SK-N-SH treated with all-trans-retinoic acid at 6 μM for 48 hours (cell line): ENCODE results near the gene ZFP92.

Experiments
- ATAC-seq: fragments of 200-7000 bp; cut with Tn5 transposase; 3 replicates; pipeline ENCODE4 v1.9.1; 2020; ENCODE audit warnings: mild to moderate bottlenecking, moderate library complexity
- BACH2 ChIP-seq: fragments of 250-450 bp; sonication (Bioruptor Pico); IDR thresholded peaks from 2 replicates; pipeline ENCODE4 v1.9.0; 2021; ENCODE audit warnings: mild to moderate bottlenecking, borderline replicate concordance
- ESRRG ChIP-seq: fragments of 250-450 bp; sonication (Bioruptor Pico); IDR thresholded peaks from 2 replicates; pipeline ENCODE4 v1.6.1; 2021; ENCODE audit warnings: mild to moderate bottlenecking
- GLIS3 ChIP-seq: fragments of 250-450 bp; sonication (Bioruptor Pico); IDR thresholded peaks from 2 replicates; pipeline ENCODE4 v1.5.0; 2020; ENCODE audit warnings: mild to moderate bottlenecking, moderate library complexity
- ISL1 ChIP-seq: fragments of 250-450 bp; sonication (Bioruptor Pico); IDR thresholded peaks from 2 replicates; pipeline ENCODE4 v2.1.2; 2022; ENCODE audit warnings: mild to moderate bottlenecking, moderate library complexity
- OSR1 ChIP-seq: fragments of 250-450 bp; sonication (Bioruptor Pico); IDR thresholded peaks from 2 replicates; pipeline ENCODE4 v1.8.0; 2022; ENCODE audit warnings: moderate library complexity, mild to moderate bottlenecking, inconsistent platforms
- POU6F1 ChIP-seq: fragments of 250-450 bp; sonication (Bioruptor Pico); IDR thresholded peaks from 2 replicates; pipeline ENCODE4 v1.8.0; 2021; ENCODE audit warnings: low read depth, mild to moderate bottlenecking, moderate library complexity, borderline replicate concordance
- PPARA ChIP-seq: fragments of 250-450 bp; sonication (Bioruptor Pico); IDR thresholded peaks from 2 replicates; pipeline ENCODE4 v1.5.0; 2020; ENCODE audit warnings: mild to moderate bottlenecking, borderline replicate concordance
- RARB ChIP-seq: fragments of 250-450 bp; sonication (Bioruptor Pico); IDR thresholded peaks from 2 replicates; pipeline ENCODE4 v1.8.0; 2021; ENCODE audit warnings: mild to moderate bottlenecking, moderate library complexity
- TCF4 ChIP-seq: fragments of 250-450 bp; sonication (Bioruptor Pico); IDR thresholded peaks from 2 replicates; pipeline ENCODE4 v1.8.0; 2021; ENCODE audit warnings: mild to moderate bottlenecking, moderate library complexity, borderline replicate concordance
- TOX ChIP-seq: fragments of 250-450 bp; sonication (Bioruptor Pico); IDR thresholded peaks from 2 replicates; pipeline ENCODE4 v1.8.0; 2021; ENCODE audit warnings: mild to moderate bottlenecking, moderate library complexity, borderline replicate concordance
- ZC3H10 ChIP-seq: fragments of 250-450 bp; sonication (Bioruptor Pico); IDR thresholded peaks from 2 replicates; pipeline ENCODE4 v1.5.1; 2021; ENCODE audit warnings: mild to moderate bottlenecking, moderate library complexity
- ZFP30 ChIP-seq: fragments of 450-650 bp; formaldehyde crosslinking; IDR thresholded peaks from 2 replicates; pipeline ENCODE4 v1.5.0; 2022; ENCODE audit warnings: mild to moderate bottlenecking, moderate library complexity
- TF ChIP-seq, protein P1 (sequence below): fragments of 250-450 bp; sonication (Bioruptor Pico); IDR thresholded peaks from 2 replicates; pipeline ENCODE4 v1.5.0; 2020; ENCODE audit warnings: mild to moderate bottlenecking, moderate library complexity
- TF ChIP-seq, protein P2 (sequence below): fragments of 250-450 bp; sonication (Bioruptor Pico); IDR thresholded peaks from 2 replicates; pipeline ENCODE4 v1.5.1; 2021; ENCODE audit warnings: mild to moderate bottlenecking, moderate library complexity
- TF ChIP-seq, protein P3 (sequence below): fragments of 250-450 bp; sonication (Bioruptor Pico); IDR thresholded peaks from 2 replicates; pipeline ENCODE4 v1.5.1; 2020; ENCODE audit warnings: low read depth, mild to moderate bottlenecking, moderate library complexity

ZFP92 gene

DNA sequence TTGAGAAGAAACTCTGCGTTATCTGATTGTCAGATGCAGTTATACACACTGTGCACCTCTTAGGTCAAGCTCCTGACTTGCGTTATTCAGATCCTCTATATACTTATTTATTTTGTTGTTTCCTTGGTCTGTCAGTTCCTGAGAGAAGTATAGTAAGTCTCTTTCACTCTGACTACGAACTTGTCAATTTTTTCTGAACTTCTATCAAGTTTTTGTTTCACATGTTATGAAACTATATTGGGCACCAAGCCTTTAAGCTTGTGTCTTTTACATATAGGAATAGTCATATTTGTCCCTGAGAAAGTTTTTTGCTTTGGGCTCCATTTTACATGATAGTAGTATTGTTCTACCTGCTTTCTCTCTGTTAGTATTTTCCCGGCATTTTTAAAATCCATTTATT, 45.6 kb upstream of the ZFP92 start (continued):
- TF ChIP-seq POU6F1, result no peak
- TF ChIP-seq TOX (CRISPR knock-in tag), result no peak

DNA sequence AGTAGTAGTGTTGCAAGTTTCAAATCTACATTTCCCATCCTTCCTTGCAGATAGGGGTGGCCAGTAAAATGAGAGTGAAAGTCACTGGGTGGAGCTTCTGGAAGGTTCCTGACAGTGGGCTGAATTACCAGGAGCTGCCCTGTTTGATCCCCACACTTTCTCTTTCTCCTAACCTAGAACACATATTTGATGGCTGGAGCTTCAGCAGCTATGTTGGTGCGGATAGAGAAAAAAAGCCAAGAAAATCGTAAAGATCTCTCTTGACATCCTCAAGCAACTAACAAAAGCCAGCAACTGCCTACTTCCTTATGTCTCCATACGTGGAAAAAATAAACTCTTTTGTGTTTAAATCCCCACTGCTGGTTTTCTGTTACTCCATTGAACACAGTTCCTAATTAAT, 45.2 kb upstream of the ZFP92 start:
- no peak for ATAC-seq
- no peak for TF ChIP-seq BACH2 (CRISPR knock-in tag)

DNA sequence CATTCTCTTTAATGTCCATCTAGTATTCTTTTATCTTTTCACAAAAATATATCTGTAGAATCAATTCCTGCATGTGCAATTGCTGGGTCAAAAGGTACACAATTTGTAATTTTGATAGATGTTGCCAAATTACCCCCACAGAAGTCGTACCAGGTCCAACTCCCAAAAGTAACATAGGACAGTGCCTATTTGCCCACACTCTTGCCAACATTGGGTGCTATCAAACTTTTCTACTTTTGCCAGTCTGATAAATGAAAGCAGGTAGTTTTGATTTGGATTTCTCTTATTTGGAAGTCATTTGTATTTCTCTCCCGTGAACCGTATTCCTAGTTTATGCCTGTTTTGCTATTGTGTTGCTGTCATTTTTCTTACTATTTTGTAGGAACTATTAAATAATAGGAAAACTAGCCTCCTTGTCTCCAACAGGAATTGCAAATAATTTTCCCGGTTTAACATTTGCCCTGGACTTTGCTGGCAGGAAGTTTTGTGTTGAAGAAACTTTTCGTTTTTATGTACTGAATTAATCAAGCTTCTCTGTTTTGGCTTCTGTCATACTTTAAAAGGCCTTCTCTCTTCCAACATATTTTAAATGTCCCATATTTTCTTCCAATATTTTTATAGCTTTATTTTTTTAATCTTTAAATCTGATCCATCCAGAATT, 44.3 kb upstream of the ZFP92 start:
- no peak for ATAC-seq

DNA sequence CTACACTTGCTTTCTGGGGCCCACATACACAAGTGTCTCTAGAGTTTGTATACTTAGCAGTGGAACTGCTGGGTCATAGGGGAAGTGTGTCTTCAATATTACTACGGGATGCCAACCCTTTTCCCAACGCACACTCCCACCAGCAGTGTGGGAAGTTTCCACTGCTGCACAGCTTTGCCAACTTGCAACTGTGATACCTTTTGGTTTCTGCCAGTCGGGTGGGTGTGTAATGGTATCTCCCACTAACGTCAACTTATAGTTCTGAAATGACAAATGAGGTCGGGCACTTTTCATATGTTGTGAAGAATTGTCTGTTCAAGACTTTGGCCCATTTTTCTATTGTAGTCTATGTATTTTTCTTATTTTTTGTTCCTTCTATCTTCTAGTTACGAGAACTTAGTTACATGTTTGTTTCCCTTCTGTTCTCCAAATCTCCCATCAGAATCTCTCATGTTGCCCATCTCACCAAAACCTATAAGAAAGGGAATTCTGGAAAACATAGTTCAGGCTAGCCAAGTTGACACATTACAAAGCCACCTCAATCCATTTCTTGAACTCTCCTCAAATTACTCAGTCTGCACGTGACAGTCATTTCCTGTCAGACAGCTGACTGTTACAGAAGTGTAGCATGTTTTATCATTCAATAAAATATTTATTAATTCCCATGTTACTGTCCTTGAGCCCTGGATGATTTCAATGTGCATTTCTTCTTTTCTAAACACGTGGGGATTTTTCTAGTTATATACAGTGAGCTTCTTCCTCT, 40.8 kb upstream of the ZFP92 start:
- no peak for ATAC-seq
- TF ChIP-seq ZC3H10 (CRISPR knock-in tag) (no peak), ZFP30 (CRISPR knock-in tag) (no peak), GLIS3 (CRISPR knock-in tag) (no peak), BACH2 (CRISPR knock-in tag) (no peak), POU6F1 (no peak), TCF4 (CRISPR knock-in tag) (no peak), PPARA (CRISPR knock-in tag) (no peak), RARB (CRISPR knock-in tag) (no peak)
- TF ChIP-seq, protein P1, sequence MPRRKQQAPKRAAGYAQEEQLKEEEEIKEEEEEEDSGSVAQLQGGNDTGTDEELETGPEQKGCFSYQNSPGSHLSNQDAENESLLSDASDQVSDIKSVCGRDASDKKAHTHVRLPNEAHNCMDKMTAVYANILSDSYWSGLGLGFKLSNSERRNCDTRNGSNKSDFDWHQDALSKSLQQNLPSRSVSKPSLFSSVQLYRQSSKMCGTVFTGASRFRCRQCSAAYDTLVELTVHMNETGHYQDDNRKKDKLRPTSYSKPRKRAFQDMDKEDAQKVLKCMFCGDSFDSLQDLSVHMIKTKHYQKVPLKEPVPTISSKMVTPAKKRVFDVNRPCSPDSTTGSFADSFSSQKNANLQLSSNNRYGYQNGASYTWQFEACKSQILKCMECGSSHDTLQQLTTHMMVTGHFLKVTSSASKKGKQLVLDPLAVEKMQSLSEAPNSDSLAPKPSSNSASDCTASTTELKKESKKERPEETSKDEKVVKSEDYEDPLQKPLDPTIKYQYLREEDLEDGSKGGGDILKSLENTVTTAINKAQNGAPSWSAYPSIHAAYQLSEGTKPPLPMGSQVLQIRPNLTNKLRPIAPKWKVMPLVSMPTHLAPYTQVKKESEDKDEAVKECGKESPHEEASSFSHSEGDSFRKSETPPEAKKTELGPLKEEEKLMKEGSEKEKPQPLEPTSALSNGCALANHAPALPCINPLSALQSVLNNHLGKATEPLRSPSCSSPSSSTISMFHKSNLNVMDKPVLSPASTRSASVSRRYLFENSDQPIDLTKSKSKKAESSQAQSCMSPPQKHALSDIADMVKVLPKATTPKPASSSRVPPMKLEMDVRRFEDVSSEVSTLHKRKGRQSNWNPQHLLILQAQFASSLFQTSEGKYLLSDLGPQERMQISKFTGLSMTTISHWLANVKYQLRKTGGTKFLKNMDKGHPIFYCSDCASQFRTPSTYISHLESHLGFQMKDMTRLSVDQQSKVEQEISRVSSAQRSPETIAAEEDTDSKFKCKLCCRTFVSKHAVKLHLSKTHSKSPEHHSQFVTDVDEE (CRISPR knock-in tag), result no peak
- TF ChIP-seq, protein P2, sequence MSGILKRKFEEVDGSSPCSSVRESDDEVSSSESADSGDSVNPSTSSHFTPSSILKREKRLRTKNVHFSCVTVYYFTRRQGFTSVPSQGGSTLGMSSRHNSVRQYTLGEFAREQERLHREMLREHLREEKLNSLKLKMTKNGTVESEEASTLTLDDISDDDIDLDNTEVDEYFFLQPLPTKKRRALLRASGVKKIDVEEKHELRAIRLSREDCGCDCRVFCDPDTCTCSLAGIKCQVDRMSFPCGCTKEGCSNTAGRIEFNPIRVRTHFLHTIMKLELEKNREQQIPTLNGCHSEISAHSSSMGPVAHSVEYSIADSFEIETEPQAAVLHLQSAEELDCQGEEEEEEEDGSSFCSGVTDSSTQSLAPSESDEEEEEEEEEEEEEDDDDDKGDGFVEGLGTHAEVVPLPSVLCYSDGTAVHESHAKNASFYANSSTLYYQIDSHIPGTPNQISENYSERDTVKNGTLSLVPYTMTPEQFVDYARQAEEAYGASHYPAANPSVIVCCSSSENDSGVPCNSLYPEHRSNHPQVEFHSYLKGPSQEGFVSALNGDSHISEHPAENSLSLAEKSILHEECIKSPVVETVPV (CRISPR knock-in tag), result no peak

More for the DNA sequence above, 44.3 kb upstream of the ZFP92 start:
- no peak for TF ChIP-seq GLIS3 (CRISPR knock-in tag)
- TF ChIP-seq, protein P1 (CRISPR knock-in tag), result no peak
- TF ChIP-seq OSR1 (CRISPR knock-in tag), result no peak
- TF ChIP-seq POU6F1, result no peak
- no peak for TF ChIP-seq ZC3H10 (CRISPR knock-in tag)
- TF ChIP-seq ESRRG (CRISPR knock-in tag), result no peak
- TF ChIP-seq, protein P3, sequence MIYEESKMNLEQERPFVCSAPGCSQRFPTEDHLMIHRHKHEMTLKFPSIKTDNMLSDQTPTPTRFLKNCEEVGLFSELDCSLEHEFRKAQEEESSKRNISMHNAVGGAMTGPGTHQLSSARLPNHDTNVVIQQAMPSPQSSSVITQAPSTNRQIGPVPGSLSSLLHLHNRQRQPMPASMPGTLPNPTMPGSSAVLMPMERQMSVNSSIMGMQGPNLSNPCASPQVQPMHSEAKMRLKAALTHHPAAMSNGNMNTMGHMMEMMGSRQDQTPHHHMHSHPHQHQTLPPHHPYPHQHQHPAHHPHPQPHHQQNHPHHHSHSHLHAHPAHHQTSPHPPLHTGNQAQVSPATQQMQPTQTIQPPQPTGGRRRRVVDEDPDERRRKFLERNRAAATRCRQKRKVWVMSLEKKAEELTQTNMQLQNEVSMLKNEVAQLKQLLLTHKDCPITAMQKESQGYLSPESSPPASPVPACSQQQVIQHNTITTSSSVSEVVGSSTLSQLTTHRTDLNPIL (CRISPR knock-in tag), result no peak
- no peak for TF ChIP-seq ISL1 (CRISPR knock-in tag)
- TF ChIP-seq RARB (CRISPR knock-in tag), result no peak
- no peak for TF ChIP-seq TCF4 (CRISPR knock-in tag)
- TF ChIP-seq ZFP30 (CRISPR knock-in tag), result no peak
